Measurements from ENCODE around the gene FYCO1. TPM values are rescaled to one million over a fixed set of nuclear protein-coding genes. Genes with fewer than 3 reads are reported as not detected.

Gene FYCO1
- total RNA-seq, 1 experiment from 2014 or later, result 15.4 TPM

GRCh38 chr3:45959201-45959600 lies 36.4 kb downstream of the FYCO1 start:
- H3K9ac ChIP-seq (ENCODE audit: low read length), result no peak overlapping the region
- no peaks in the 10 kb centered on the region for H3K9me3 ChIP-seq (ENCODE audit: low read length)
- DNase-seq (no peak), ATAC-seq (no peak)
- ChIA-PET POLR2A (ENCODE audit: unreplicated experiment) (no interaction called here), CTCF (no interaction called here)
- H3K27ac ChIP-seq (ENCODE audit: low read length), result no peak overlapping the region
- TF ChIP-seq EZH2phosphoT487 (IDR thresholded peaks at IDR 0.05; ENCODE audit: borderline replicate concordance, low read length) (no peak), EZH2 (IDR thresholded peaks at IDR 0.05; ENCODE audit: low read length, unreplicated experiment) (no peak)
- TF ChIP-seq, protein P1, sequence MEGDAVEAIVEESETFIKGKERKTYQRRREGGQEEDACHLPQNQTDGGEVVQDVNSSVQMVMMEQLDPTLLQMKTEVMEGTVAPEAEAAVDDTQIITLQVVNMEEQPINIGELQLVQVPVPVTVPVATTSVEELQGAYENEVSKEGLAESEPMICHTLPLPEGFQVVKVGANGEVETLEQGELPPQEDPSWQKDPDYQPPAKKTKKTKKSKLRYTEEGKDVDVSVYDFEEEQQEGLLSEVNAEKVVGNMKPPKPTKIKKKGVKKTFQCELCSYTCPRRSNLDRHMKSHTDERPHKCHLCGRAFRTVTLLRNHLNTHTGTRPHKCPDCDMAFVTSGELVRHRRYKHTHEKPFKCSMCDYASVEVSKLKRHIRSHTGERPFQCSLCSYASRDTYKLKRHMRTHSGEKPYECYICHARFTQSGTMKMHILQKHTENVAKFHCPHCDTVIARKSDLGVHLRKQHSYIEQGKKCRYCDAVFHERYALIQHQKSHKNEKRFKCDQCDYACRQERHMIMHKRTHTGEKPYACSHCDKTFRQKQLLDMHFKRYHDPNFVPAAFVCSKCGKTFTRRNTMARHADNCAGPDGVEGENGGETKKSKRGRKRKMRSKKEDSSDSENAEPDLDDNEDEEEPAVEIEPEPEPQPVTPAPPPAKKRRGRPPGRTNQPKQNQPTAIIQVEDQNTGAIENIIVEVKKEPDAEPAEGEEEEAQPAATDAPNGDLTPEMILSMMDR (conservative IDR thresholded peaks at IDR 0.05; ENCODE audit: low read depth, low read length), result no peak
- no peaks in the 10 kb centered on the region for H3K27me3 ChIP-seq (ENCODE audit: low read length)
- no TSS peak for BruUV-seq (replicated peaks)
- no peak overlapping the region for H2AFZ ChIP-seq (ENCODE audit: low read length)
- no peaks in the 10 kb centered on the region for H3F3A ChIP-seq (ENCODE audit: low read length, unreplicated experiment)
- no peaks in the 10 kb centered on the region for H3K79me2 ChIP-seq (ENCODE audit: low read length)
- H3K4me1 ChIP-seq (ENCODE audit: insufficient read depth, low read length), result no peaks in the 10 kb centered on the region
- H4K20me1 ChIP-seq (ENCODE audit: low read length), result no peaks in the 10 kb centered on the region
- H3K36me3 ChIP-seq (ENCODE audit: low read depth, low read length), result peaks cover 56% of the 10 kb centered on the region
- H3K4me3 ChIP-seq (ENCODE audit: low read length), result no peak overlapping the region
- intact Hi-C loops (cut with micrococcal nuclease), result no loop called here
- H3K4me2 ChIP-seq (ENCODE audit: low read length), result no peak overlapping the region
- H3K9me2 ChIP-seq (replicated peaks; ENCODE audit: low read length), result no peaks in the 10 kb centered on the region

DNA sequence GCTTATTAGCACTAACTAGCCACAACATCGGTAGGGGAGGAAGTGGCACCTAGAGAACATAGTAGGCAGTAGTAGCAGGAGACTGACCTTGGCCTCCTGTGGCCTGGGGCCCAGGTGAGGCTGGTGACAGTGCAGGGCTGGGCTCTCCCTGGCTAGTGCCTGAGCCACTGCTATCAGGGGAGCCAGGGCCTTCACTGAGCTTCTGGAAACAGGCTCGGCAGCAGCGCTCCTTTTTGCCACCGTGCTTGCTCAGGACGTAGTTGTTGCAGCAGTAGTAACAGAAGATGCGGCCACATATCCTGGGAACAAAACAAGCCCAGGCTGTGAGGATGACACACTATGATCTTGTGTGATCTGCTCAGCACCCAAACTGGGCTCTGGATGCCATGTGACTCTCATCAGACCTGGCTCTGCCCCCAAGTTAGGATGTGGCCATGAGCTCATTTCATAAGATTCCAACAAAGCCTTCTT lies 37.3 kb downstream of the FYCO1 start:
- ChIA-PET POLR2A (ENCODE audit: unreplicated experiment) (no interaction called here), CTCF (no interaction called here)
- DNase-seq (no peak), ATAC-seq (no peak)
- H3K4me1 ChIP-seq (ENCODE audit: insufficient read depth, low read length), result no peaks in the 10 kb centered on the region
- BruUV-seq (replicated peaks), result no TSS peak
- no peaks in the 10 kb centered on the region for H3K79me2 ChIP-seq (ENCODE audit: low read length)
- H3K27me3 ChIP-seq (ENCODE audit: low read length), result no peaks in the 10 kb centered on the region
- TF ChIP-seq, protein P1 (conservative IDR thresholded peaks at IDR 0.05; ENCODE audit: low read depth, low read length), result no peak
- no peak for TF ChIP-seq EZH2 (IDR thresholded peaks at IDR 0.05; ENCODE audit: low read length, unreplicated experiment)
- TF ChIP-seq EZH2phosphoT487 (IDR thresholded peaks at IDR 0.05; ENCODE audit: borderline replicate concordance, low read length), result no peak
- no peaks in the 10 kb centered on the region for H3F3A ChIP-seq (ENCODE audit: low read length, unreplicated experiment)
- no peak overlapping the region for H3K9ac ChIP-seq (ENCODE audit: low read length)
- H3K4me3 ChIP-seq (ENCODE audit: low read length), result no peak overlapping the region
- intact Hi-C loops (cut with micrococcal nuclease), result no loop called here
- no peak overlapping the region for H2AFZ ChIP-seq (ENCODE audit: low read length)
- no peaks in the 10 kb centered on the region for H3K9me2 ChIP-seq (replicated peaks; ENCODE audit: low read length)
- H3K27ac ChIP-seq (ENCODE audit: low read length), result no peak overlapping the region
- H3K36me3 ChIP-seq (ENCODE audit: low read depth, low read length), result peaks cover 63% of the 10 kb centered on the region
- H4K20me1 ChIP-seq (ENCODE audit: low read length), result no peaks in the 10 kb centered on the region
- H3K9me3 ChIP-seq (ENCODE audit: low read length), result no peaks in the 10 kb centered on the region
- H3K4me2 ChIP-seq (ENCODE audit: low read length), result no peak overlapping the region

GRCh38 chr3:45957586-45957985 lies 38.0 kb downstream of the FYCO1 start:
- DNase-seq, result no peak
- Histone ChIP-seq H3K9me3 (ENCODE audit: low read length) (no peaks in the 10 kb centered on the region), H3K4me3 (ENCODE audit: low read length) (no peak overlapping the region), H3K27me3 (ENCODE audit: low read length) (no peaks in the 10 kb centered on the region), H3K27ac (ENCODE audit: low read length) (no peak overlapping the region), H3K4me2 (ENCODE audit: low read length) (no peak overlapping the region), H3K9me2 (replicated peaks; ENCODE audit: low read length) (no peaks in the 10 kb centered on the region), H3K36me3 (ENCODE audit: low read depth, low read length) (peaks cover 57% of the 10 kb centered on the region), H3K9ac (ENCODE audit: low read length) (no peak overlapping the region), H4K20me1 (ENCODE audit: low read length) (no peaks in the 10 kb centered on the region), H3K4me1 (ENCODE audit: insufficient read depth, low read length) (no peaks in the 10 kb centered on the region), H3K79me2 (ENCODE audit: low read length) (no peaks in the 10 kb centered on the region), H2AFZ (ENCODE audit: low read length) (no peak overlapping the region), H3F3A (ENCODE audit: low read length, unreplicated experiment) (no peaks in the 10 kb centered on the region)
- intact Hi-C loops (cut with micrococcal nuclease), result no loop called here
- ChIA-PET POLR2A (ENCODE audit: unreplicated experiment) (interaction anchor here (0.7 kb wide), 1 partner anchor 119 kb away, joined by 6 read pairs; no protein-coding TSS in a partner anchor), CTCF (interaction anchor here (1.4 kb wide), 1 partner anchor 122 kb away, joined by 3 read pairs; no protein-coding TSS in a partner anchor)
- ATAC-seq, result no peak
- BruUV-seq (replicated peaks), result no TSS peak
- no peak for TF ChIP-seq EZH2 (IDR thresholded peaks at IDR 0.05; ENCODE audit: low read length, unreplicated experiment)
- TF ChIP-seq, protein P1 (conservative IDR thresholded peaks at IDR 0.05; ENCODE audit: low read depth, low read length), result no peak

All from PC-3 (cell line).